Body of pancreas (tissue), 4 donors: ENCODE data around the gene IGSF9. TPM values are rescaled to one million over a fixed set of nuclear protein-coding genes. Genes with fewer than 3 reads are reported as not detected.

Experiments
- ATAC-seq: fragments of 150-250 bp; one replicate; pipeline ENCODE4 v1.9.1; 2016
- DNase-seq, 4 donors: peaks; one replicate each; pipeline ENCODE4 v3.0.0-alpha.2; 2019
- H3K27ac ChIP-seq, 4 donors: fragments of 200-600 bp; sonication (generic); 1 replicate in 3 of 4; 2 replicates in 1 of 4; pipeline versions ENCODE4 v1.5.1 to v1.6.1; 2016 to 2019; ENCODE audit warnings: mild to moderate bottlenecking in 1 of 4, mixed read lengths in 1 of 4, moderate library complexity in 1 of 4
- H3K27me3 ChIP-seq, 2 donors: fragments of 200-600 bp; sonication (generic); one replicate each; pipeline ENCODE4 v1.6.0; 2016; ENCODE audit warnings: mild to moderate bottlenecking in 1 of 2
- H3K36me3 ChIP-seq, 2 donors: fragments of 200-600 bp; sonication (generic); replicated peaks in 1 of 2; 2 replicates each; pipeline ENCODE4 v1.5.1; 2016; ENCODE audit warnings: low read depth in 2 of 2; ENCODE audit not compliant: insufficient read depth in 1 of 2
- H3K4me1 ChIP-seq: fragments of 200-600 bp; sonication (generic); one replicate; pipeline ENCODE4 v1.6.0; 2016
- H3K4me3 ChIP-seq, 2 donors: fragments of 200-600 bp; sonication (generic); 1 replicate in 1 of 2; 2 replicates in 1 of 2; pipeline ENCODE4 v1.5.1; 2016 to 2019
- H3K9me3 ChIP-seq, 3 donors: fragments of 200-600 bp; sonication (generic); 1 replicate in 2 of 3; 2 replicates in 1 of 3; pipeline ENCODE4 v1.5.1; 2016
- CTCF ChIP-seq, 7 experiments: fragments of 450-650 bp in 4 of 7; fragments of 200-600 bp in 3 of 7; sonication (generic) in 3 of 7; IDR thresholded peaks; one replicate each; pipeline ENCODE4 v1.5.1; 2016 to 2019; ENCODE audit warnings: antibody characterized with exemption in 7 of 7
- POLR2A ChIP-seq, 3 donors: fragments of 450-650 bp; IDR thresholded peaks; one replicate each; pipeline ENCODE4 v1.6.1; 2016; ENCODE audit warnings: antibody characterized with exemption in 3 of 3, mild to moderate bottlenecking in 2 of 3
- WGBS, 2 donors: methylation state at CpG; one replicate each; pipeline ENCODE4 v1.1.5; 2017; 5-methylcytosine and 5-hydroxymethylcytosine counted together
- intact Hi-C: fragments of 100-400 bp; cut with DNase I; formaldehyde crosslinking; loops from one replicate; pipeline ENCODE4 v1.15.1; 2023
- total RNA-seq, 2 donors: library from RNA; depleted of rRNA; stranded (reverse); fragments of >200 nt; gene quantifications; one replicate each; pipeline ENCODE4 v1.1.0, GENCODE V29; 2016

IGSF9 gene
- total RNA-seq, 2 donors from 2014 or later, result 2.3 to 4.9 TPM

- no peaks in the 10 kb centered on the region for H3K9me3 ChIP-seq
- no peaks in the 10 kb centered on the region for H3K27me3 ChIP-seq
- WGBS, 2 donors, result 86 to 94% methylated on average over 1 of the region's 1 CpG
- no peaks in the 10 kb centered on the region for H3K36me3 ChIP-seq
- DNase-seq, result no peak
- intact Hi-C loops, result no loop called here
- H3K4me3 ChIP-seq, result no peak overlapping the region
- no peak for TF ChIP-seq POLR2A (IDR thresholded peaks at IDR 0.05)
- TF ChIP-seq CTCF (IDR thresholded peaks at IDR 0.05), result no peak
- H3K27ac ChIP-seq, result no peak overlapping the region
- H3K4me1 ChIP-seq, result no peaks in the 10 kb centered on the region
- ATAC-seq, result no peak
Measured at GRCh38 chr1:159986531-159986930, 41.1 kb upstream of the IGSF9 start.

- DNase-seq, result no peak
- intact Hi-C loops, result no loop called here
- no peak overlapping the region for H3K4me3 ChIP-seq
- H3K36me3 ChIP-seq, result no peaks in the 10 kb centered on the region
- H3K27ac ChIP-seq, result no peak overlapping the region
- no peak for ATAC-seq
- H3K27me3 ChIP-seq, result no peaks in the 10 kb centered on the region
- H3K9me3 ChIP-seq, result no peaks in the 10 kb centered on the region
- TF ChIP-seq CTCF (IDR thresholded peaks at IDR 0.05), result no peak
- no peak for TF ChIP-seq POLR2A (IDR thresholded peaks at IDR 0.05)
- H3K4me1 ChIP-seq, result no peaks in the 10 kb centered on the region
- 73 to 85% methylated on average over 2 of the region's 2 CpGs for WGBS, 2 donors
Measured at GRCh38 chr1:159986093-159986492, 40.7 kb upstream of the IGSF9 start.

- no peaks in the 10 kb centered on the region for H3K27me3 ChIP-seq
- no peaks in the 10 kb centered on the region for H3K9me3 ChIP-seq
- intact Hi-C loops, result no loop called here
- ATAC-seq (no peak), DNase-seq (no peak)
- no peak overlapping the region for H3K27ac ChIP-seq
- no peaks in the 10 kb centered on the region for H3K4me1 ChIP-seq
- no peaks in the 10 kb centered on the region for H3K36me3 ChIP-seq
- H3K4me3 ChIP-seq, result no peak overlapping the region
- WGBS, 2 donors, result 77 to 90% methylated on average over 4 to 6 of the region's 6 CpGs
- TF ChIP-seq POLR2A (IDR thresholded peaks at IDR 0.05), result no peak
- no peak for TF ChIP-seq CTCF (IDR thresholded peaks at IDR 0.05)
Measured at GRCh38 chr1:159985473-159985872, 40.1 kb upstream of the IGSF9 start.

- DNase-seq (no peak), ATAC-seq (no peak)
- Histone ChIP-seq H3K27ac (no peak overlapping the region), H3K27me3 (no peaks in the 10 kb centered on the region), H3K4me3 (no peak overlapping the region), H3K36me3 (no peaks in the 10 kb centered on the region), H3K4me1 (no peaks in the 10 kb centered on the region), H3K9me3 (no peaks in the 10 kb centered on the region)
- intact Hi-C loops, result no loop called here
- WGBS, 2 donors, result 65 to 68% methylated on average over 5 of the region's 5 CpGs
- TF ChIP-seq POLR2A (IDR thresholded peaks at IDR 0.05), result no peak
- no peak for TF ChIP-seq CTCF (IDR thresholded peaks at IDR 0.05)
Measured at GRCh38 chr1:159983681-159984080, 38.3 kb upstream of the IGSF9 start.

- Histone ChIP-seq H3K27ac (no peak overlapping the region), H3K4me1 (no peaks in the 10 kb centered on the region), H3K9me3 (no peaks in the 10 kb centered on the region), H3K27me3 (no peaks in the 10 kb centered on the region), H3K4me3 (no peak overlapping the region), H3K36me3 (no peaks in the 10 kb centered on the region)
- ATAC-seq (no peak), DNase-seq (no peak)
- TF ChIP-seq POLR2A (IDR thresholded peaks at IDR 0.05) (no peak), CTCF (IDR thresholded peaks at IDR 0.05) (no peak)
- intact Hi-C loops, result no loop called here
- WGBS, 2 donors, result 72 to 89% methylated on average over 5 to 6 of the region's 6 CpGs
Measured at GRCh38 chr1:159982280-159982679, 36.9 kb upstream of the IGSF9 start.
